Transverse colon (tissue), 4 donors: Measurements from ENCODE around the gene MUC15.
"Not testable (repeated sequence)": the region's sequence is repeated elsewhere in the genome, so short reads cannot be mapped to it uniquely, and the experiment has no call there.

Source experiments
- EP300 ChIP-seq: sonication (generic); formaldehyde crosslinking; IDR thresholded peaks from one replicate; pipeline ENCODE4 v1.6.1; 2017; ENCODE audit warnings: antibody characterized with exemption, low read depth
- POLR2A ChIP-seq: fragments of 450-650 bp; IDR thresholded peaks from one replicate; pipeline ENCODE4 v1.6.1; 2016; ENCODE audit warnings: antibody characterized with exemption, mild to moderate bottlenecking, moderate library complexity
- POLR2AphosphoS5 ChIP-seq, 3 donors: sonication (generic); formaldehyde crosslinking; IDR thresholded peaks; one replicate each; pipeline ENCODE4 v1.6.1; 2016; ENCODE audit warnings: antibody characterized with exemption in 3 of 3
- TF ChIP-seq, protein P1 (sequence below), 5 experiments: fragments of 200-600 bp in 3 of 5; fragments of 450-650 bp in 2 of 5; sonication (generic) in 3 of 5; IDR thresholded peaks; 1 replicate in 2 of 5; 2 replicates in 3 of 5; pipeline ENCODE4 v1.5.1; 2016 to 2017; ENCODE audit warnings: antibody characterized with exemption in 5 of 5, inconsistent platforms in 3 of 5, mild to moderate bottlenecking in 2 of 5, moderate library complexity in 1 of 5

DNA sequence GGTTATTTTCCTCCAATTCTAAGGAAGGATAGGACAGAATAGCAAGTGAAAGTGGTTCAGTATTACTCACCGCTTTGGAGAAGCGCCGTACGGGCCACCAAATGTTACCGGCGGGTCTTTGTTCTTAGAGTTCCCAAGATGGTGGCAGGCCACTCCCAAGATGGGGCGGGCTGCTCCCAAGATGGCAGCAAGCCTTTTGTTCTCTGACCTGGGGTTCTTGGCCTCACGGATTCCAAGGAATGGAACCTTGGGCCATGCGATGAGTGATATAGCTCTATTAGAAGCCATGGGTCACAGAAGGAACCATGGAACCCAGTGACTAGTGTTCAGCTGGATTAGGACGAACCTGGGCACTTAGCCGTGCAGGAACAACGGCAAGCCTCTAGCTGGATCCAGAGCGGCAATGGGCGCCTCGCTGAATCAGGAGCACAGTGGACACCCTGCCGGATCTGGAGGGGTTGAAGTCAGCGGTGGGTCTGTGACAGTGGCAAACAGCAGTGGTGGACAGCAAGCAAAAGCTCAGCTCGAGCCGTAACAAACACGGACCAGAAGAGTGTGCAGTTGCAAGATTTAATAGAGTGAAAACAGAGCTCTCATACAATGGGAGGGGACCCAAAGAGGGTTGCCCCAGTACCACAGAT lies 25.1 kb upstream of the MUC15 start:
- TF ChIP-seq, protein P1, sequence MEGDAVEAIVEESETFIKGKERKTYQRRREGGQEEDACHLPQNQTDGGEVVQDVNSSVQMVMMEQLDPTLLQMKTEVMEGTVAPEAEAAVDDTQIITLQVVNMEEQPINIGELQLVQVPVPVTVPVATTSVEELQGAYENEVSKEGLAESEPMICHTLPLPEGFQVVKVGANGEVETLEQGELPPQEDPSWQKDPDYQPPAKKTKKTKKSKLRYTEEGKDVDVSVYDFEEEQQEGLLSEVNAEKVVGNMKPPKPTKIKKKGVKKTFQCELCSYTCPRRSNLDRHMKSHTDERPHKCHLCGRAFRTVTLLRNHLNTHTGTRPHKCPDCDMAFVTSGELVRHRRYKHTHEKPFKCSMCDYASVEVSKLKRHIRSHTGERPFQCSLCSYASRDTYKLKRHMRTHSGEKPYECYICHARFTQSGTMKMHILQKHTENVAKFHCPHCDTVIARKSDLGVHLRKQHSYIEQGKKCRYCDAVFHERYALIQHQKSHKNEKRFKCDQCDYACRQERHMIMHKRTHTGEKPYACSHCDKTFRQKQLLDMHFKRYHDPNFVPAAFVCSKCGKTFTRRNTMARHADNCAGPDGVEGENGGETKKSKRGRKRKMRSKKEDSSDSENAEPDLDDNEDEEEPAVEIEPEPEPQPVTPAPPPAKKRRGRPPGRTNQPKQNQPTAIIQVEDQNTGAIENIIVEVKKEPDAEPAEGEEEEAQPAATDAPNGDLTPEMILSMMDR (IDR thresholded peaks at IDR 0.05), result not testable (repeated sequence)
- TF ChIP-seq EP300; POLR2A; POLR2AphosphoS5 (IDR thresholded peaks at IDR 0.05): not testable (repeated sequence)
